EH (cell line): ENCODE measurements around the gene VPS13D.

Experiments
- DNase-seq: peaks from one replicate; pipeline ENCODE4 v3.0.0-alpha.2; 2015; ENCODE audit warnings: low read depth

The VPS13D gene

DNA sequence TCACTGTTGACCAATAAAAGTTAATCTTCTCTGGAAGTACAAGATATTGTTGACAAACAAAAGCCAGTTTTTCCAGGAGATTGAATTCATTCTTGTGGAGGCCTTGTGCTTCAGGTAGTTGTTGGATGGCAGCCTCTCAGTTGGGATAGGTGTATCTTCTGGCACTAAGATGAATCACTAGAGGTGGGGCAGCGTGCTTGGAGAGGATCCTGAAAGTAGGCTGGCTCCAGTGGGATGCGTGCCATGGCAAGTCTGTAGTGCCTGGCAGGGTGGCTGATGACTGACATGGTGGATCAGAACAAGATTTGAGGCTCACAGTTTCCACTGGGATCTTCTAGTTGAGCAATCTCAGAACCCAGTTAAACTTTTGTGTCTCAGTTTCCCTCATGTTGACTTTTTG, 2.4 kb downstream of the VPS13D start:
- no peak for DNase-seq

DNA sequence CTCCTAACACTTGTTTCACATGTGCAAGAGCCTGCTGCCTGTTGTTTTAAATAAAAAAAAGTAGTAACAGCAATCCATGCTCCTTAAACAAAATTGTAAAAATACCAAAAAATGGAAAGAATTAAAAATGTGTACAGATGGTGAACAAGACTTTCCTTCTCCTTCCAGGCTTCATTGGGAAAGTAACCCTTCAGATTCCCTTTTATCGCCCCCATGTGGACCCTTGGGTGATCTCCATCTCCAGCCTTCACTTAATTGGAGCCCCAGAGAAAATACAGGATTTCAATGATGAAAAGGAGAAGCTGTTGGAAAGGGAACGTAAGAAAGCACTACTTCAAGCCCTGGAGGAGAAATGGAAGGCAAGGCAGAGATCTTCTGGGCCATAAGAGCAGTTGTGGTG, 14.2 kb downstream of the VPS13D start:
- DNase-seq = peak; percentile 21

DNA sequence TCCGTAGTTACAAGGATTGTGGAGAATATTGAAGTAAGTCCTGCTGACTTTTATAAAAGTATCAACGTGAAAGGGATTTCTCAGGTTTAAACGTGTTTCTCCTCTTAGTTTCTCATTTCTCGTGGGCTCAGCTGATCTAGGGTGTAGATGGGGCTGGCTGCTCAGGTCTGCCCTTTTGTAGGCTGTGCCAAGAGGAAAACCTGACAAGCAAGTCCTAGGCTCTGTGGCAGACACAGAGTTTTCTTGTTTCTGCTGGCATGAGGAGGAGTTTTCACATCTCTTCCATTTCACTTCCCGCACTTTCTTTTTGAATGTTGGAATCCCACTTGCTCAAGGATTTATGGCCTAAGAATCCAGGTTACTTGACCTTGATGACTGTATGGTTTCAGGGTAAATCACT, 14.8 kb downstream of the VPS13D start:
- no peak for DNase-seq

DNA sequence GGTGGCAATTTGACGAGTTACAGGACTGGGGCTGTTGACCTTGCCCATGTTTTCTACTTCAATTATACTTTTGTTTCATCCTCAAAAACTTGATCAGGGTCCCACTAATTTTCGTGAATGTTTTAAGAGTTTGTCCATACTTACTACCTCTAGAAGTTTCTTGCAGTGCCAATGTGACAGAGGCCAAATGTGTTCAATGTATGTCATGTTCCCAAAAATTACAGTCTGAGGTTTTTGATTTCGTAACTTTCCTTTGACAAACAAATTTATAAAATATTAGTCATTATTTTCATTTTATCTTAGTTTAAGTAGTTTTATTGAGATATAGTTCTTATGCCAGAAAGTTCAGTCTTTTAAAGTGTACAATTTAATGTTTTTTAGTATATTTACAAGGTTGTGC, 15.3 kb downstream of the VPS13D start:
- DNase-seq = peak; percentile 7

DNA sequence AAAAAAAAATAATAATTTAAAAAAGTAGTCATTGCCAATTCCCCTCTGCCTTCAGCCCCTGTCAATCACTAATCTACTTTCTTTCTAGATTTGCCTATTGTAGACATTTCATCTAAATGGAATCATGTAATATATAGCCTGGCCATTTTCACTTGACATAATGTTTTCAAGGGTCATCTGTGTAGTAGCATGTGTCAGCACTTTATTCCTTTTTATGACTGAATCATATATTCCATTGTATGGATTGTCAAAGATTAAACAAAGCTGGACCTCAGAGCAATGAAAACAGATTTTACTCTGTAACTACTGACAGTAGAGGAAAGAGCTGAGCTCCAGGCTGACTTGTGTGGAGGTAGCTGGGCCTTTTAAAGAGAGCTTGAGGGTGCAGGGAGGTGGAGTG, 15.9 kb downstream of the VPS13D start:
- DNase-seq = no peak

DNA sequence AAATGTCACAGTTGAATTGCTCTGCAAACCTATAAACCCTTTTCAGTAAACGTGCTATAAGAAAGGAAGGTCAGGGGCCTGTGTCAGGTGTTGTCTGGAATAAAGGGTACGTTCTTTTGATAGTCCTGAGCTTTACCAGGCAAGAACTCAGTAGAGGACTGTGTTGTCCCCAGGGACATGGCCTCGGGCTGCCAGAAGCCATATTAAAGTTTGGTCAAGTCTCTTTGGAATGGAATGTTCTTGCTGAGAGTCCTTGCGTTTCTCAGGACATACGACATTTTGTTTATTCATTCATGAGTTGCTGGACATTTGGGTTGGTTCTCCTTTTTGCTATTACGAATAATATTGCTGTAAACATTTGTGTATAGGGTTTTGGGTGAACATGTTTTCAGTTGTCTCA, 16.8 kb downstream of the VPS13D start:
- no peak for DNase-seq

DNA sequence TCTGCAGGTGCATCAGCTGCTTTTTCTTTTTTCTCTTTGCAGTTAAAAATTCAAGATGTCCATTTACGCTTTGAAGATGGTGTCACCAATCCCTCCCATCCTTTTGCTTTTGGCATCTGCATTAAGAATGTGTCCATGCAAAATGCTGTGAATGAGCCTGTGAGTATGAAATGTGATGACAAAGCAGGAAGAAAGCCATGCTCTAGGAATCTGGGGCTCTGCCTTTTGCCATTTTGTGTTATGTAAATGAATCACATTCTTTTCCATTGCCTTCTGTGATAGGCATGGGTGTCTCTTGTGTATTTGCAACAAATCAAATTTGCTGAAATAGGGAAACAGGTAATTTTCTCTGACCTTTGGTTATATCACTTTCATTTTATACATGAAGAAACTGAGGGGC, 19.4 kb downstream of the VPS13D start:
- peak; percentile 55 for DNase-seq

DNA sequence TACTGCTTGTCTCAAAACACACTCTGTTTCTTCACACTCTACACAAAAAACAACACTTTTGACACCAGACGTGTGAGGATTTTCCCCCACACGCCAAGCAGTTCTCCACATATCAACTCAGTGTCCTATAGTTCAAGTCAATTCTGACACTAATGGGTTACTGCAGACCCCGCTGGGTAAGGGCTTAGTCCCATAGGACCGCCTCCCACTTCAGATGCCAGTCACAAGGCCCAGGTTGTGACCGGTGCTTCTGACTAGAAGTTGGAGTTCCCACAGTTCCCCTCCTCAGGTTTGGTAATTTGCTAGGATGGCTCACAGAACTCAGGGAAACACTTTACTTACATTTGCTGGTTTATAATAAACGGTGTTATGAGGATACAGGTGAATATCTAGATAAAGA, 19.9 kb downstream of the VPS13D start:
- DNase-seq = no peak

DNA sequence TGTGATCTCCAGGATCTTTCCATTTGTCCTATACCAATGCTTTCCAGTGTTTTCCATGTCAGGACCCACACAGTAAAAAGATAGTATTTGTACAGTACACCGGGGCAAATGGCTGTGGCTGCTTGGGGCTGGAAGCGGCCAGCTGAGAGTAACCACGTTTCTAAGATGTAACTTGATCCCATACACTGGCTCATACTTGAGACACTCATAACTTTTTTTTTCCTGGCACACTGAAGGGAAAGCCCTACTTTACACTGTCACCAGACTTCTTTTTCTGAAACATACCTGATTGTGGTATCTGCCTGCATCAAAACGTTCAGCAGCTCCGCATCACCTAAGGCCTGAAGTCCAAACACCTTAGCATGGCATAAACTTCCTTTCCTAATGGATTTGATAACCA, 21.6 kb downstream of the VPS13D start:
- peak; percentile 40 for DNase-seq

DNA sequence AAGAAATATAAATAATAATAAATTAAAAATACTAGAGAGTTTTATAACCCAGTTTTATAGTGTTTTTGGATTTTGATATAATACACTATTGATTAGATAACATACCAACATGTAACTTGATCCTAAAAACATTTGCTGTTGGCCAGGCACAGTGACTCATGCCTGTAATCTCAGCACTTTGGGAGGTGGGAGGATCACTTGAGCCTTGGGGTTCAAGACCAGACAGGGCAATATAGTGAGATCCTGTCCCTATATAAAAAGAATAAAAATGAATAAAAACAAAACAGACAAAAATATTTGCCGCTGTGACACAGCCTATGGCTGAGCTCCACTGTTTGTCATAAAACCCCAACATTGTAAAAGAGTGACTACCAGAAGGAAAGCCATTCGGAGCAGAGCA, 26.1 kb downstream of the VPS13D start:
- DNase-seq = no peak

DNA sequence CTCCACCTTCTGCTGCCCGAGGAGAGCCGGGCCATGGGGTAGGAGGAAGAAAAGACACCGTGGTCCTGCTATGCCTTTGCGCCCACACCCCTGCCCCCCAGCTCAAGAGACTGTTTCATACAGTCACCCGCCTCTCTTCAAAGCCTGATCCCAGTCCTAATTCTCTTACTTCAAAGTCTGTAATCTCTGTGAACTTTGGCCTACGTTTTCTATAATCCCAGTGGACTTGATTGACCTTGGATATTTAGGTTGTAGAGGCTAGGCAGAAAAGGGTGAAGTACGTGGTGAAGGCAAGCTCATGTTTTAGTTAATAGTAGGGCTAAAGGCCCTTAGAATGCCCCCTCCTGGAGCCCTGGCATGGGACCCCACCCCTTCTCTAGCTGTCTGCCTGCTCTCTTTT, 28.4 kb downstream of the VPS13D start:
- DNase-seq = no peak

DNA sequence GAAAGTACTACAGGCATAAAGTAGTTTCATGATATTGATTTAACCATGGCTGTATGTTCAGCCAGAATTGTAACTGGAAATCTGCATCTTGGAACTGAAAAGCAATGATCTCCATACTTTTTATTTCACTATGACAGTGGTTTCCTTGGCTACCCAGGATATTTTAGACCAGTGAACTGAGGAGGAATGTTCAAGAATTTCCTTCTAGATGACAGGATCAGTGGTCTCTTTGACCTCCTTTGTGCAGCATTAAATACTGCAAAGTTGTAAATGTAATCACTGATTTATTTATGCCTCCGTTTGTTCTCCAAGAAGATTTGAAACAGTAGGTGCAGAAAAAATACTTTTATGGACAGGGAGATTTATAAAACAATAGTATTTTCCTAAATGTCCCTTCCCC, 39.5 kb downstream of the VPS13D start:
- no peak for DNase-seq

DNA sequence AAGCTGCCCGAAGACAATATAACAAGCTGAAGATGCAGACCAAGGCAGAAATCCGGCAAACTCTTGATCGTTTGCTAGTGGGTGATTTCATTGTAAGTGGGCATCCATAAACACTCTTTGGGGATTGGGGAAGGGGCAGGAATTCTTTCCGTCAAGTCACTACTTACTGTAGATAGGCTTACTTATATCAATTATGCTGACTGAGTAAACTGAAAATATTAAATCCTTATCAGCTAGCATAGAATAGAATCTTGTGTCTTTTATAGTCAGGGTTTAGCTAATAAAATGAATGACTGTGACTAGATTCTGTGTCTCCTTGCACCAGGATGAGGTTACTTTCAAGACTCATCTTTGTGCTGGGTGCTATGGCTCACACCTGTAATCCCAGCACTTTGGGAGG, 41.2 kb downstream of the VPS13D start:
- DNase-seq = no peak

DNA sequence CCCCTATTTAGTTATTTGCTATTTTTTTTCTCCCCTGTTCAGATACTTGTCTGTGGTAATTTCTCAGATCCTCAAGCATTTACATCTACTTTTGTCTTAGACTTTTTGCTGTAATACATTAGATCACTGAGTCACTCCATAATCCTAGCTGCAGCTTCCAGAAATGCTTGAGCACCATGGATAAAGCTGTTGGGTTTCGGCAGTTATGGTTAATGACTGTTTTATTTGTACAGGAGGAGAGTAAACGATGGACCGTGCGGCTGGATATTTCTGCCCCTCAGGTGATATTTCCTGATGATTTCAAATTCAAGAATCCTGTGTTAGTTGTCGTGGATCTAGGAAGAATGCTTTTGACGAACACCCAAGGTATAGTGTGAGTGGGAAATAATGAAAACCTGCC, 42.9 kb downstream of the VPS13D start:
- no peak for DNase-seq

DNA sequence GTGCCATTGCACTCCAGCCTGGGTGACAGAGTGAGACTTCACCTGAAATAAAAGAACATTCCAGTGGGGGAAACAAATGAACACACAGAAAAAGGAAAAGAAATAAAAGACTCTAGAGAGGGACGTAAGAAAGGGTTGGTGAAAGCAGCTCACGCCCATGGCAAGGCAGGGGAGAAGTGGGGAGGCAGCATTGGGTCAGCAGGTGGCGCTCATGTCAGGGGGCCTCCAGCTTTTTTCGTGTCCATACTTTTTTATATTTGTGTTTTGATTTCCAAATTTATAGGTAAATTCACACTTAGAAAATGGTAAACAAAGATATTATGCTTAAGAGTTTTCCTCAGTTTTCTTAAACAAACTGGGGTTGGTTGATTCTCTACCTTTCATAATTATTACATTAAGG, 45.5 kb downstream of the VPS13D start:
- DNase-seq = peak; percentile 29

DNA sequence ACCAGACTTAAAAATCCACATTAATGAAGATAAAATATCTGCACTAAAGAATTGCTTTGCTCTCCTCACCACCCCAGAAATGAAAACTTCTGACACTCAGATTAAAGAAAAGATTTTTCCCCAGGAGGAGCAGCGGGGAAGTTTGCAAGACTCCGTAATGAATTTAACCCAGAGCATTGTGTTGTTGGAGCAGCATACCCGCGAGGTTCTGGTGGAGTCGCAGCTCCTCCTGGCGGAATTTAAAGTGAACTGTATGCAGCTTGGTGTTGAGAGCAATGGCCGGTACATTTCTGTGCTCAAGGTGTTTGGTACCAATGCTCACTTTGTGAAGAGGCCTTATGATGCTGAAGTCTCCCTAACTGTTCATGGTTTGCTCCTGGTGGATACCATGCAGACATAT, 46.4 kb downstream of the VPS13D start:
- DNase-seq = peak; percentile 42

DNA sequence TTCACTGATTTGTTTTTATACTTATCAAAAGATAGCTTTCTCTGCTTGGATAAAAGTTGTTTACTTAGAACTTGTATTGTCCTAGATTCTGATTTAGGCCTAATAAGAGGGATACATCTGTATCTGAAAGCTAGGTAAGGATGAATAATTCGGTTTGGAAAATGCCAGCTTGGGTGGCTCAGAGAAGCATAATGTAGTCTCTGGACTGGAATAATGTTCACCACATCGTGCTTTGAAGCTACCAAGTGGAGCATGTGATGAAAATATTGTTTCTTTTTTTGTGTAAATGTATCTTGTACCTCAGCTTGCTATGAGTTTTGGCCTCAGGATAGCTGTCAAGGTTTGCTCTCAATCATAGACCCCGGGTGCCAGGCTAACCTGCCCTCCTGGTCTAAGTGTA, 49.2 kb downstream of the VPS13D start:
- no peak for DNase-seq

DNA sequence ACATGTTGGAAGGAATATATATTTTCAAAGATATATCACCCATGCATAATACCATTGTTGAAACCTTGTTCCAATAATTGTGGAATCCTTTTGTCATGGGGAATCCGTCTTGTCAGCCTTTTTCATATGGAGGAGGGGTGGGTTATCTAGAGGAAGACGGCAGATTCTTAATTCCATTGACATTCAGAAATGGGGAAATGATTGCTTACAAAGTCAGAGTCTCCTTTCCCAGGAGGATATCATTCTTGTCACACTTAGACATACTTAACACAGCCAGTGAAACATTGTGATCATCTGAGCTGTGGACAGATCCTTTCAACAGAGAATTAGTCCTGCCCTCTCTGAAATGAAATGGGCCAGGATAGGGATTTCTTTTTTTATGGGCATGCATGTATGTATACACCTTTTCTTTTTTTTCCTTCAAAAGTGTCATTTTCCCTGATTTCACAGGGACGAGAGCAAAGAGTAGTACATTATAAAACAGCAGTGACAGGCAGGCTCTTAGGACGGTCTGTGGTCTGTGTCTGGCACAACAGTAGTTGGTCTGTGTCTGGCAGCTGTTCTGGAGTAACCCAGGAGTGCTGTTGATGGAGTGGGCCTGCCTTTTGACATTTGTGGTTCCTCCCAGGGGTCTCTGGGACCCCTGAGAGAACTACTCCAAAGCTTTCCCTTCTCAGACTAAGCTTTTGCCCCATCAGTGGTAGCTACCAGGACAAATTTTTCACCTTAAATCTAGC, 50.1 kb downstream of the VPS13D start:
- DNase-seq = no peak

DNA sequence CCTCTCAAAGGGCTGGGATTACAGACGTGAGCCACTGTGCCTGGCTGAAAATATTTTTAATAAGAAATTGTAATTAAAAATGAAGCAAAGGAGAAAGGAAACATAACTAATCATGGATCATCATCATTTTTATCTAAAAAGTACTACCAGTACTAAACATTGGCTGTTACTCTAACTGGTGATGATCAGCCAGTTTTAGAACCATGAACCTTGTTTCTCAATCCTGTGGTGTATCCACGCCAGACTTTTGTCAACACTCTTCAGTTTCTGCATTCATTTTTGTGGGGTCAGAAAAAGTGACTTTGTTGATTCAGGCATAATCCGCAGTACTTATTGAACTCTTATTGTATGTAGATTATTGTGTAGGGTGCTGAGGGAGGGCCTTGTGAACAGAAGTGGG, 52.3 kb downstream of the VPS13D start:
- no peak for DNase-seq

DNA sequence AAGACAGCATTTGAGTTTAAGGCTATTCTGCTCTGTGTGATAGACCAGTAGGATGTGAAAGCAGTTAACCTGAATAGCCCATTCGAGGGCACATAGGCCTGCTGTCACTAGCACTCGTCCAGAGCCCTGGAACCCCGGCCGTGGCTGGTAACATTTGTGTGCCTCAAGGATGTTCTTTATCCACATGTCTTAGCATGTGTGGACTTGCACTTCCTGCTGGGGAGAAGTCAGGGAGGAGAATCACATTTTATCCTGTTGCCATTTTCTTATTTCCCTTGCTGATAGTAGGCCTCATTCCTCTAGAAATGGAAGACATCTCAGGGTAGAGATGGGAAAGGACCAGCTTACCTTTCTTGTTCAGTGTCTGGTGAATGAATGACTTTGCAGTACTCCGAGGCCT, 54.7 kb downstream of the VPS13D start:
- no peak for DNase-seq

DNA sequence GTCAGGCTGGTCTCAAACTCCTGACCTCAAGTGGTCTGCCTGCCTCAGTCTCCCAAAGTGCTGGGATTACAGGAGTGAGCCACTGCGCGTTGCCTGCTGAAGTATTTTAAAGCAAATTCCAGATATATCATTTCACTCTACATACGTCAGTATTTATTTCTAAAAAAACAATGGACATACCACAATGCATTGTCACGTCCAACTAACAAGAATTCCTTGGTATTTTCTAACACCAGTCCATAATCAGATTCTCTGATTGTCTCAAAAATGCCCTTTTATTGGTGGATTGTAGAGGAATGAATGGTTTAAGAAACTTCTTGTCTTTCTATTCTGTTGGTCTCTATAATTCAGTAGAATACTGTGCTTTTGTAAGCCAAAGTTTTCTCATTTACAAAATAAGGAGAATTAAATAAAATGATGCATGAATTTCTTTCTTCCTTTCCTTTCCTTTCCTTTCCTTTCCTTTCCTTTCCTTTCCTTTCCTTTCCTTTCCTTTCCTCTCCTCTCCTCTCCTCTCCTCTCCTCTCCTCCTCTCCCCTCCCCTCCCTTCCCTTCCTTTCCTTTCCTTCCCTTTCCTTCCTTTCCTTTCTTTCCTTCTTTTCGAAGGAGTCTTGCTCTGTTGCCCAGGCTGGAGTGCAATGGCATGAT, 55.8 kb downstream of the VPS13D start:
- peak; percentile 54 for DNase-seq

DNA sequence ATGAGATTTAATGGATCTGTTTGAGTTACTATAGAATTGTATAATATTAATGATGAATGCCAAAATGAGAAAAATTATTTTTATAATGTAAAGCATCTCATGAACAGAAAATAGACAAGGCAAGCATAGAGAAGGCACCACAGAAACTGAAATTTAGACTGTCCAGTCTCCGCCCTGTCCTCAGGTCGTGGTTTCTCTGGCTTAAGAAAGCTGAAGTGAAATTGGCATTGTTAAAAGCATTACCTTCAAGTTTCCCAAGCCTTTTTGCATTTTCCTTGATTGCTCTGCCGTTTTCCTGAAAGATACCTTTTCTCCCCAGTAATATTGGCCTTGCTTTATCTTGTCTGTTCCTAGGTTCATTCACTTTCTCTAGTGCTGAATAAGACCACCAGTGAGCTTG, 58.0 kb downstream of the VPS13D start:
- no peak for DNase-seq

DNA sequence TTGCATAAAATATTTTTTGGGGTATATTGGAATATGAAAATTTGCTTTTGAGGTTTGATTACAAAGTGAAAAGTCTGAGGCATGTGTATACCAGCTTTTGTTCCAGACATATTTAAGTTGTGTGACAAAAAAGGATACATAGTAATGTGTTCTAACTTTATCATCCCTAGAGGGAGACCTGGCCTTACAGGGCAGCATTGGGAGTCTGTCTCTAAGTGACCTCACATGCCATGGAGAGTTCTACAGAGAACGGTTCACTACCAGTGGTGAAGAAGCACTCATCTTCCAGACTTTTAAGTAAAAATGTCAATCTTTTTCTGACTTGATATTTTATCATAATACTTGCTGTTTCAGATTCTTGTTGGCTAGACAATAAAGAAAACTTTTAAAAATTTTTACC, 61.0 kb downstream of the VPS13D start:
- DNase-seq = no peak

DNA sequence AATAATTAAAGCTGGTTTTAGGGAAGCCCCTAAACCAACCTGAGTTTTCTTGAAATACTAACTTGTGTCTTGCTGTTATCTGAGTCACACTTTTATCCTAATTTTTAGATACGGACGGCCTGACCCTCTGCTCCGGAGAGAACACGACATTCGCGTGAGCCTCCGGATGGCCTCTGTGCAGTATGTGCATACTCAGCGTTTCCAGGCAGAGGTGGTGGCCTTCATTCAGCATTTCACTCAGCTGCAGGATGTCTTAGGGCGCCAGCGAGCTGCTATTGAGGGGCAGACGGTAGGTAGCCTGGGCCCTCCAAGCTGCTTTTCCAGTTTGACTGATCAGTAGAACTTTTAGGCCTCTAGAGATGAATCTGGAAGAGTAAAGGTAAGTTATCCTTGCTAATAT, 63.6 kb downstream of the VPS13D start:
- no peak for DNase-seq
